ENCODE data around the gene CPT1B. TPM values are rescaled to one million over a fixed set of nuclear protein-coding genes. Genes with fewer than 3 reads are reported as not detected.
A peak's percentile ranks its signal among the peaks of the same experiment; 100 is the strongest.

The CPT1B gene
- total and polyA plus RNA-seq, 2 of the 8 experiments (the other 6 are each of a cell fraction or from before 2014, with no cell fraction given), result 34.2 to 36.2 TPM

DNA sequence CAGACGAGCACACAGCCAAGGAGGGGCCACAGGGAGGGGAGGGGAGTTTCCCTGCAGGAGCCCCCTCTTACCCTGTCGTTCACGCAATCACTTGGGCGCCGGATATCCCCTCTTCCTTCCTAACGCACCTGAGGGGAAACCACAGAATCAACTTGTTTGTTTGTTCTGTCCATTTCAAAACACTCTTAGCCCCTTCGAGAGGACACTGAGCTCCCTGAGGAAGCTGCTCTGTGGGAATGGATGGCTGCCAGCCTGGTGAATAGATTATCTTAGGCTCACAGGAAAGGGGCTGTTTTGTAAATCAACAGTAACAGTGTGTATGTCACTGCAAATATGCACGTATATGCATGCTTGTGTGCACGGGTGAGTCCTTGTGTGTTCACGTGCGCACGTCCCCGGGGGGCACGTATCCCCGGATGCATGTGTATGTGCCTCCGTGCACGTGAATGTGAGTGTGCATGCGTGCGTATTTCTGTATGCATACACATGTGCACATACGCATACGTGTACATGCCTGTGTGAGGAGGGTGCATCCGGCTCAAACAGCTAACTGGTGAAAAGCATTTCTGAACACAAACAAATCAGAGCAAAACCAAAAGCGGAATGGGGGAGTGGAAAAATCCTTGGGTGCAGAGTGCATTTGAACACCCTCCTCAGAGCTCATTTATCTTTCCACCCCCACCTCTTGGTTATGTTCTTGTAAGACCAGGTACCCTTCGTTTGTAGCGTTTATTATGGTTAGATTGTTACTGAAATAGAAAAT, 42.5 kb upstream of the CPT1B start:
- no peak overlapping the region for H3K14ac ChIP-seq (ENCODE audit: insufficient read length)
- peak overlapping the region; percentile 43; the same call in 1 of the 2 replicates for H2AFZ ChIP-seq (ENCODE audit: low read length)
- H3K4me2 ChIP-seq (ENCODE audit: insufficient read depth in 1 of 2, low read depth in 2 of 2, low read length in 2 of 2), result peak overlapping the region; percentile 48 to 51
- no peak overlapping the region for H3K4ac ChIP-seq (replicated peaks; ENCODE audit: insufficient read length, low read depth, low read length)
- no peak overlapping the region for H3K27ac ChIP-seq (ENCODE audit: low read depth, low read length)
- no peaks in the 10 kb centered on the region for H3K79me1 ChIP-seq (ENCODE audit: low read depth, low read length)
- DNase-seq (ENCODE audit: low read depth in 1 of 2, low spot score in 2 of 2) (no peak), FAIRE-seq (no peak)
- peak overlapping the region; percentile 37; the same call in 1 of the 2 replicates for H2BK15ac ChIP-seq (ENCODE audit: low read length)
- peak overlapping the region; percentile 4; the same call in 1 of the 2 replicates for H3K18ac ChIP-seq (ENCODE audit: extremely low read depth, low read length)
- peaks cover 0 to 4% of the 10 kb centered on the region in 2 experiments for H4K20me1 ChIP-seq (replicated peaks in 1 of 2; ENCODE audit: control insufficient read depth in 1 of 2, insufficient read depth in 2 of 2, low read length in 2 of 2)
- CTCF ChIA-PET (ENCODE audit: partially characterized antibody), result interaction anchor here (0.6 to 15.7 kb wide), 42 partner anchors 8 to 450 kb away, joined by 3 to 281 read pairs (median 4); partner anchors contain the start of genes CPT1B, MIOX, SCO2 and SYCE3
- no peaks in the 10 kb centered on the region for H3K9me3 ChIP-seq (ENCODE audit: insufficient read depth in 2 of 2, low read depth in 1 of 2, low read length in 1 of 2)
- 61% methylated on average over 24 of the region's 25 CpGs; no CpG with 5 or more reads in 1 of the 2 experiments for WGBS, 2 experiments (ENCODE audit: extremely low coverage in 1 of 2, insufficient coverage in 1 of 2, insufficient read length in 1 of 2, insufficient replicate concordance in 2 of 2, low coverage in 1 of 2, low lambda C conversion rate in 2 of 2, missing lambda C conversion rate in 1 of 2)
- H3K27me3 ChIP-seq (replicated peaks in 1 of 4; ENCODE audit: control insufficient read depth in 3 of 4, extremely low read depth in 1 of 4, insufficient read depth in 3 of 4, low read length in 3 of 4), result peaks cover 0 to 3% (median 0%) of the 10 kb centered on the region in 4 experiments; a peak in 3 of 7 replicates
- H3K56ac ChIP-seq (replicated peaks; ENCODE audit: insufficient read length, low read depth, low read length), result no peak overlapping the region
- no peak overlapping the region for H4K8ac ChIP-seq (ENCODE audit: extremely low read depth, insufficient read depth, low read length)
- peak overlapping the region in 1 of 4 experiments; percentile 42; a peak in 2 of 8 replicates for H3K4me3 ChIP-seq (ENCODE audit: extremely low read depth in 1 of 4, insufficient read depth in 2 of 4, low read depth in 3 of 4, low read length in 4 of 4)
- H4K5ac ChIP-seq (ENCODE audit: insufficient read length, low read depth, low read length), result no peak overlapping the region
- no peak overlapping the region for H2BK120ac ChIP-seq (replicated peaks; ENCODE audit: low read depth, low read length)
- POLR2A ChIA-PET (ENCODE audit: partially characterized antibody), result interaction anchor here (0.7 to 1.3 kb wide), 2 partner anchors 21 to 147 kb away, joined by 3 read pairs; no protein-coding TSS in a partner anchor
- no peak overlapping the region for H3K23ac ChIP-seq (ENCODE audit: insufficient read length)
- no peak overlapping the region for H2BK5ac ChIP-seq (ENCODE audit: low read depth, low read length)
- peaks cover 0 to 10% (median 7%) of the 10 kb centered on the region in 4 experiments; a peak in 6 of 7 replicates for H3K4me1 ChIP-seq (replicated peaks in 1 of 4; ENCODE audit: control insufficient read depth in 3 of 4, insufficient read depth in 4 of 4, low read length in 3 of 4)
- H2AK5ac ChIP-seq (ENCODE audit: low read depth, low read length), result no peak overlapping the region
- no peak overlapping the region for H2BK20ac ChIP-seq (ENCODE audit: low read length)
- no peaks in the 10 kb centered on the region for H3K79me2 ChIP-seq (ENCODE audit: control insufficient read depth in 1 of 2, insufficient read depth in 2 of 2, low read length in 2 of 2)
- peaks cover 2% of the 10 kb centered on the region; the same call in 1 of the 2 replicates for H3K23me2 ChIP-seq (ENCODE audit: low read depth, low read length)
- peak overlapping the region; percentile 7 for H4K91ac ChIP-seq (replicated peaks; ENCODE audit: insufficient read length, low read length)
- TF ChIP-seq CEBPB (IDR thresholded peaks at IDR 0.05; ENCODE audit: low read depth, low read length) (0 out of 2 replicates have a peak, but pooled peaks have one; percentile 18), TAF1 (IDR thresholded peaks at IDR 0.05; ENCODE audit: low read depth, low read length) (no peak)
- TF ChIP-seq, protein P1, sequence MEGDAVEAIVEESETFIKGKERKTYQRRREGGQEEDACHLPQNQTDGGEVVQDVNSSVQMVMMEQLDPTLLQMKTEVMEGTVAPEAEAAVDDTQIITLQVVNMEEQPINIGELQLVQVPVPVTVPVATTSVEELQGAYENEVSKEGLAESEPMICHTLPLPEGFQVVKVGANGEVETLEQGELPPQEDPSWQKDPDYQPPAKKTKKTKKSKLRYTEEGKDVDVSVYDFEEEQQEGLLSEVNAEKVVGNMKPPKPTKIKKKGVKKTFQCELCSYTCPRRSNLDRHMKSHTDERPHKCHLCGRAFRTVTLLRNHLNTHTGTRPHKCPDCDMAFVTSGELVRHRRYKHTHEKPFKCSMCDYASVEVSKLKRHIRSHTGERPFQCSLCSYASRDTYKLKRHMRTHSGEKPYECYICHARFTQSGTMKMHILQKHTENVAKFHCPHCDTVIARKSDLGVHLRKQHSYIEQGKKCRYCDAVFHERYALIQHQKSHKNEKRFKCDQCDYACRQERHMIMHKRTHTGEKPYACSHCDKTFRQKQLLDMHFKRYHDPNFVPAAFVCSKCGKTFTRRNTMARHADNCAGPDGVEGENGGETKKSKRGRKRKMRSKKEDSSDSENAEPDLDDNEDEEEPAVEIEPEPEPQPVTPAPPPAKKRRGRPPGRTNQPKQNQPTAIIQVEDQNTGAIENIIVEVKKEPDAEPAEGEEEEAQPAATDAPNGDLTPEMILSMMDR (IDR thresholded peaks at IDR 0.05; ENCODE audit: control extremely low read depth in 1 of 3, insufficient read depth in 1 of 3, low read depth in 1 of 3, low read length in 3 of 3), result peak in 2 of 3 experiments; percentile 74 to 78; a peak in 2 of 4 replicates
- H3K9ac ChIP-seq (replicated peaks in 1 of 4; ENCODE audit: extremely low read depth in 1 of 4, low read depth in 3 of 4, low read length in 3 of 4), result no peak overlapping the region
- no peaks in the 10 kb centered on the region for H3K36me3 ChIP-seq (ENCODE audit: control insufficient read depth in 2 of 4, insufficient read depth in 4 of 4, low read length in 3 of 4)
- peak overlapping the region; percentile 56; the same call in 1 of the 2 replicates for H2BK12ac ChIP-seq (ENCODE audit: low read depth, low read length)
